ENCODE data around the gene TRMO.

DNA sequence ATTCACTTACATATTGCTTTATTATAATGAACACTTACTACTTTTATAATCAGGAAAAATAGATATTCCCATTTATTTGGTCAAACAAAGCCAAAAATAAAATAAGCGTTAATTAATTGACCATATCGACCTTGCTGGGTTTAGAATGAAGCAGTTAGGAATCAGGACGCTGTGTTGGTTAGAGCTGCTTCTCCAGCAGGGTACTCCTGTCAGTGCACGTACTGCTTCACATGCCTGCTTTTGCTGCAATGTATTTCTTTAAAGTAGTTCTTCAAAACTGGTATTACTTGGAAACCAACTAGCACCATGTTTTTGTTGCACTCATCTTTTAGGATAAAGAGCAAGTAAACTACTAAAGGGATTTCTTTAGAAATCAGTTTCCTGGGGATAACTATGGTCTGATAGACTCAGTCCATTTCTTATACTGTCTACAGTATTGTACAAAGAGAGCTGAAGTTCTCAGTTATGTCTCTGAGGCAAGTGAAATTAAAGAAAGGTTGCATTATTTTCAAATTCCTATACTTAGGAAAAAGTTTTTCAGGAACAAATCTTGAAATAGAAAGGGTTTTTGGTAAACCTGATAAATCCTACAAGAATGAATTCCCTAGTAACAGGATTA is 6.8 kb upstream of the TRMO start:
- no peak for TF ChIP-seq POLR2AphosphoS5 (IDR thresholded peaks at IDR 0.05)
- TF ChIP-seq, protein P1, sequence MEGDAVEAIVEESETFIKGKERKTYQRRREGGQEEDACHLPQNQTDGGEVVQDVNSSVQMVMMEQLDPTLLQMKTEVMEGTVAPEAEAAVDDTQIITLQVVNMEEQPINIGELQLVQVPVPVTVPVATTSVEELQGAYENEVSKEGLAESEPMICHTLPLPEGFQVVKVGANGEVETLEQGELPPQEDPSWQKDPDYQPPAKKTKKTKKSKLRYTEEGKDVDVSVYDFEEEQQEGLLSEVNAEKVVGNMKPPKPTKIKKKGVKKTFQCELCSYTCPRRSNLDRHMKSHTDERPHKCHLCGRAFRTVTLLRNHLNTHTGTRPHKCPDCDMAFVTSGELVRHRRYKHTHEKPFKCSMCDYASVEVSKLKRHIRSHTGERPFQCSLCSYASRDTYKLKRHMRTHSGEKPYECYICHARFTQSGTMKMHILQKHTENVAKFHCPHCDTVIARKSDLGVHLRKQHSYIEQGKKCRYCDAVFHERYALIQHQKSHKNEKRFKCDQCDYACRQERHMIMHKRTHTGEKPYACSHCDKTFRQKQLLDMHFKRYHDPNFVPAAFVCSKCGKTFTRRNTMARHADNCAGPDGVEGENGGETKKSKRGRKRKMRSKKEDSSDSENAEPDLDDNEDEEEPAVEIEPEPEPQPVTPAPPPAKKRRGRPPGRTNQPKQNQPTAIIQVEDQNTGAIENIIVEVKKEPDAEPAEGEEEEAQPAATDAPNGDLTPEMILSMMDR (IDR thresholded peaks at IDR 0.05) = no peak
